ENCODE measurements around the gene C3orf18.

Gene C3orf18

GRCh38 chr3:50549226-50549625 lies 18.3 kb downstream of the C3orf18 start:
- no peak for DNase-seq

DNA sequence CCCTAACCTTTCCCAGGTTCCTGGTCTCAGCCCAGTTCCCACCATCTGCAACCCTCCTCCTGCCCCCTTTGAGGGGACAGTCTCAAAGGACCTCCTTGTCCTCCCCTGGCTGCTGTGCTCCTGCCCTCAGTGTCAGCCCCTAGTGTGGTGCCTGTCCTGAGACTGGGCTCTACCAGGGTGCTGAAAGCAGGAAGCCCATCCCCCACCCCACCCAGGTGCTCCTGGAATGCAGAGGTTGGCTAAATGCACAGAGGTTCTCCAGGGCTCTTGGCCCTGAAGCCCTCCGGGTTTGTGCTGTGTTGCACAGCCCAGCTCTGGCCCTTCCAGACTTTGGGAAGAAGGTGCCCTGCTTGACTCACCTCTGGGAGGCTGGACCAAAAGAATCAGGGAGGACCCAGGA lies 21.8 kb downstream of the C3orf18 start:
- no peak for DNase-seq

DNA sequence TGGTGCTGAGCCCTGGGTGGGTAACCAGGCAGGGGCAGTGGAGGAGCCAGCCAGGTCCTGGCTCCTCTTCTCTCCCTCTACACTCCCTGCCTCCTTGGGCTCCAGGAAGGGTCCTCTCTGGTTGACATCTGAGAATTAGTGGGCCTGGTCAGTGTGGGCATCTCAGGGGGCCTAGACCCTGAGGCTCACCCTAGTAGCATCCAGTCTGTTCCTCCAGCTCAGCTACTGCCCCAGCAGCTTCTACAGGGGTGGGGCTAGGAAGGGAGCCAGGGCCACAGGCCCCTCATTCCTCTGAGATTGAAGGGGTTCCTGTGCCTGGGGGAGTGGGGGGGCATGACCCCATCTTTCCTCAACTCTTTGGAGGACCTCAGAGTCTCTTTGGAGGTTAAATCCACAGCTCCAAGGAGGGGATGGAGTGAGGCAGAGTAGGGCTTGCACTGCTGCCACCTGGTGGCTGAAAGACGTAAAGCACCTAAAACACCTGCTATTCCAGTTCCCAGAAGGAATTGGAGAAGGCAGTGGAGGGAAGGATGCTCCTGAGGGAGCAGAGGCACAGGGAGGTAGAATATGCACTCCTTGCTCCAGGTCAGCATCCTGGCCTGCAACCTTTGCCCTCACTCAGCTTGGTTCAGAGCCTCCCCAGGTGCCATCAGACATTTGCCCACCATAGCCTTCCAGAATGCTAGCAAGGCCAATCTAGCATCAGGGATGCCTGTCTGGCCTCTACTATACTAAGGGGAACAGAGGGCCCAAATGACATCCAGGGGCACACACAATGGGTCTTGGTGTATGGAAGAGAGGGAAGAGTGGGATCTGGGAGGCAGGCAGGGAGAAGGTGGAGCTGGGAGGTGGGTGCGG lies 25.1 kb downstream of the C3orf18 start:
- peak; percentile 42 for DNase-seq

- no peak for DNase-seq
These were observed 27.9 kb downstream of the C3orf18 start for GRCh38 chr3:50539356-50540286.

- DNase-seq = no peak
These were observed 30.0 kb downstream of the C3orf18 start for GRCh38 chr3:50537421-50538129.

DNA sequence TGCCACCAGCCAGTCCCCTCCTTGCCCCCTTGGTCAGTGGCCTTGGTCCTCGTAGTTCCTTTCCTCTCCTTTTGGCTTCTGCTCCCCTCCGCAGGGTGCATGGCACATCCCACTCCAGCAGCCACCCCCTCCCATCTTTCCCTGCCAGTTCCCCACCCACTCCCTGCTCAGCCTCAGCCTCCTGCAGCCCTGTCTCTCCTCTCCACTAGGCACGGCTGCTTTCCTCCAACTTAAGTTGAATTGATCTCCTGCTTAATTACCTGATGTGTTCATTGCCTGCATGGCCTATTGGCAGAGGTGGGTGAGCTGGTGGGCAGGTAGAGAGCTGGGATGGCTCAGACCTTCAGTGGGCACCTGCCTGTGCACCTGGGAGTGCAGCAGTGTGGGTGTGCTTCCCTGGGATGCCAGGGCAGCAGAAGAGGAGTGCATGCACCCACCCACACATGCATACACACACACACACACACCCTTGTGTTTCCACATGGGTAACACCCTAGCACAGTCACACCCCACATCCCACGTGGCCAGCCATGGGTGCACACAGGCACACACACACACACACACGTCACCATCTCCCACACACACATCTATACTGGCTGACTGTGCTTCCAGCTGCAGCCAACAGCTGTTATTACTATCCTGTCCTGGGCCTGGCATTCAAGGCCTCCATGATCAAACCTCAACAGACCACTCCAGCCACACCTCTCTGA lies 30.9 kb downstream of the C3orf18 start:
- DNase-seq = no peak

GRCh38 chr3:50534681-50535330 lies 32.7 kb downstream of the C3orf18 start:
- no peak for DNase-seq

DNA sequence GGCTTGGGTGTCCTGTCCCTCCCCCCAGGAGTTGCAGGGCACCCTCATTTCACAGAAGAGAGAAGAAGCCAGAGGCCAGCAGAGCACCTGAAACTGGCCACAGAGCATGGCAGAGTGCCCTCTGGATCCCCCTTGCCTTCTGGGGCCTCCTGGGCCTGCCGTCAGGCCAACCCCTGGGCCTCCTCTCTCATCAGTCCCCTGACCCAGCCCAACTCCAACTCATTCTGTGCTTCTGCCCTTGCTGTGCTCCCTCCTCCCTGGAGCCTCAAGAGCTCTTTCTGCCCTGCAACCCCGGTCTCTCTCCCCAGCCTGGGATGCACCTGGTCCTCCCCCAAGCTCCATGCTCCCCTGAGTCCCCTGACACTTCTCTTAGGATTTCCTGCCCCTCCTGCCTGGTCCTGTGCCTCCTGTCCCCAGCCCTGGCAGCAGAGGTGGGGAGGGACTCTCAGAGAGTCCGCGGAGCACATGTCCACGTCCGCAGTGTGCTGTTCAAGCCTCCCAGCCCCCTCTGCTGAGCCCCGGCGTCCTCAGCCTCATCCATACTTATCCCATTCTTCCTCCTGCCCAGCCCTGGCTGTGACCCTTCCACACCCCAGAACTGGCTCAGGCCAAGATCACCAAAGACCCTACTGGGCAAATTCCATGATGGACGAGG lies 33.6 kb downstream of the C3orf18 start:
- DNase-seq = no peak

DNA sequence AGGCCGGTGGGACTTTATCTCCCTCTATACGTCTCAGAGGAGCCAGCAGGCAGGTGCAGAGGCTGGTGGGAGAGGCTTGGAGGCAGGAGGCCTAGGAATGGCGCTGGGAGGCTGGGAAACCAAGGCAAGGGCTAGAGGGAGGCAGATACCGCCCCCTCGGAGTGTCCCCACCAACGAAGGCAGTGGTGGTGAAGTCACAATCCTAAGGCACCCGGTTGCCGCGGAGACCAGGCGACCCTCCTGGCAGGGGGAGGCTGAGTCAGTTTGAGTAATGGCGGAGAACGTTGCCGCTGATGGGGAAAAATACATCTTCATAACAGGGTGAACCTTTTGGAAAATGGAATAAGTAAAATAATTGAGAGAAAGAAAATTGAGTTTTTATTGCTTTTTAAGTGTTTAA lies 34.2 kb downstream of the C3orf18 start:
- DNase-seq = no peak

GRCh38 chr3:50532062-50532705 lies 35.4 kb downstream of the C3orf18 start:
- DNase-seq = no peak

GRCh38 chr3:50531201-50531600 lies 36.3 kb downstream of the C3orf18 start:
- no peak for DNase-seq

DNA sequence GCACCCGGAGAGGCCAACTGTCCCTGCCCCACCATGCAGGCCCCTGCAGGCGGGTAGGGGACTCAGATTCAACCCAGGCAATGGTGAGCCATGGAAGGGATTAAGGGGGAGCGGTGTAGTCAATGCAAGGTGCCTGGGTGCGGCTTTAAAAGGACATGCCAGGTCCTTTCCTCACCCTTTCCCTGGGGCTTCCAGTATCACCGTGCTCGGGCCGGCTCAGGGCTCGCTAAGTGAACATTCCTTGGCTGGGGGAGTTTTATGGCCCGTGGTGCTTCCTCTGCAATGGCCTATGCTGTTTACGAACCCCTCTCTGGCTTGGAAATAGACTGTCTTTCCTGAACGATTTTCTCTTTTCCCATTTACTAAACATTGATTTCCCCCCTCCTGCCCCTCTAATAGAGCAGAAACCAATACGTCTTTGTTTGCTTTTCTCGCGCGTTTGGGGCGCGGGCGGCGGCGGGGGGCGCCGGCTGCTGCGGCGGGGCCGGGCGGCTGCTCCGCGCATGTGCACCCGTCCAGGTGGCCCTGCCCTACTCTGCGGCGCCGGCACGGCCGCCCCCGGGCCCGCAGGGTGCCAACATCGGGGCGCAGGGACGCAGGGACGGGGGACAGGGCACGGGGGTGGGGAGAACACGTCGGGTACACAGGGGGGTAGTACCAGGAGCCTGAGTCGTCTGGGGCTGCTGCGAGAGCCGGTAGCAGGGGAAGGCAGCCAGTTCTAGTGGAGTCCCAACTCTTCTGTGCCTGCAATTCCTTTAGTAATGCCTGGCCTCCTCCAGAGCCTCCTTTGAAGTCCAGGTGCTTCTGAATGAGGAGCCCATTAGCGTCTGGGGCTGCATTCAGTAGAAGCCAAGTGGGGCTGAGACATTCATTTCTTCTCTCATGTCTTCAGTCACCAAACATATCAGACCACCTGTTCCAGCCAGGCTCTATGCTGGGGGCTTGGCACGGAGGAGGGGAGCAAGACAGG lies 37.3 kb downstream of the C3orf18 start:
- peak; percentile 29 for DNase-seq

DNA sequence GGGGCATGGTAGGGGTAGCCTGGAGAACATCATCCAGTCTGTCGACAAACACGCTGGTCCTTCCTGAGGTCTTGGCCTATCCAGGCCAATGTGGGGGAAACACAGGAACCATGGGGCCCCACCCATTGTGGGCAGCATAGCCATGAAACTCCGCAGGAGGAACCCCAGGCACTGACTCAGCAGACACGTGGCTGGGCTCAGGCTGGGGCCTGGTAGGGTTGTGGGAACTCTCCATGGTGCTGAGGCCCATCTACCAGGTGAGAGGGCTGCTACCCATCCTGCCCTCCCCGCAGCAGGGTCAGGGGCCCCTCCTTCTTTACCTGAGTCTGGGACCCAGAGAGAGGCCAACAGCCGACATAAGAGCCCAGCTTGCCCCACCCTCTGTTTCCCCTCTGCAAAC lies 41.6 kb downstream of the C3orf18 start:
- no peak for DNase-seq

- no peak for DNase-seq
These were observed 42.2 kb downstream of the C3orf18 start for GRCh38 chr3:50525191-50525910.

DNA sequence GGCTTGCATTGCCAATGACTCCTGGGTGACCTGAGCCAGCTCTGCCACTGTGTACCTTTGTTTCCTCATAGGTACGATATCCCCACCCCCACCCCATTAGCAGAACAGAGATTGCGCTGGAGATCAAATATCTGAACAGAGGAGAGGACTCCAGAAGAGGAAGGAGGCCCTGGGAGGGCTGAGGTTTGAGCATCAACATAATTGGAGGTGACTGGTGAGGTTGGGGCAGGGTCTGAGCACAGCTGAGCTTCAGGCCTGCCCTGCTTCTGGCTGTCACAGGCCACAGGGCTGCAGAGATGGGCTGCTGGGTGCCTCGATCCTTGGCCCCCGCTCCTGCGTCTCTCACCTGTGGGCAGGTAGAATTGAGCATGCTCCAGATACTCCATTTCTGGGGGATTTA lies 42.8 kb downstream of the C3orf18 start:
- no peak for DNase-seq

DNA sequence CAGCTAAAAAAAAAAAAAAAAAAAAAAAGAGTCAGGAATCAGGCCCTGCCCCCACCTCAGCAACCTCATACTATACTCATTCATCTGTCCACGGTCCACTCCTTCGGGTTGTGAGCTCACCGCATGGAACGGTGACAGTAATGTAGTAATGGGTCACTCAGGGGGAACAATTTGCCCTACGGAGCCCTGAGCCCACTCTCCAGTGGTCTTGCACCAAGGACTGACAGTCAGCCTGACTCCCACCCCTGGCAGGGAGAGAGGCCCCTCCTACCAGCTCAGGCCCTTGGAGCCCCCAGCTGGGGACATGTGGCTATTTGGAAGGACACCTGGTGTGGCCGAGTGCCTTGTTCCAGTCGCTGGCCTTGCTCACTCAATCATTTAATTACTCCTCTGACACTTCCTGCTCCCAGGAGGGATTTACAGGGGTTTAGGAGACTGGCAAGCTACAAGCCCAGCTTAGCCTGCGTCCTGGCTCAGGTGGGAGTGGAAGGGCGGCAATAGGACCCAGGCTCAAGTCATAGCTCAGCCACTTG lies 44.2 kb downstream of the C3orf18 start:
- peak; percentile 60 for DNase-seq

DNA sequence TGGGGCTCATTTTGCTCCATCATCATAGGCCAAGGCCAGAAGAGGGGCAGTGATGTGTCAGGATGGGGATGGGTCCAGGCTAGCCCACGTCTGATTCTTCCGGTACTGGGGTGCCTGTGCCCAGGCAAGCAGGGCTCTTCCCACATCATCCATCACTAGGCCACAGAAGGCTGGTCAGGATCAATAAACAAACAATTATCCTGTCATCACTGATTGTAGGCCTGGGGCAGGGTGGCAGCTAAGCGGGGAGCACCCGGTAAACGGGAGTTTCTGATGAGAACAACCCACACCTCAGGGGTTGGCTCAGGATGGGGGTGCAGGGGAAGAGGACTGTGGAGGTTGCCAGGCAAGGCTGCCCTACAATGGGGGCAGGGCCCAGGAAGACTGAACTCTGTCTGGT lies 46.0 kb downstream of the C3orf18 start:
- peak; percentile 13 for DNase-seq

GRCh38 chr3:50520849-50521248 lies 46.7 kb downstream of the C3orf18 start:
- no peak for DNase-seq

Data from NCI-H146 (cell line).